Measurements from ENCODE around the gene FURIN.

DNA sequence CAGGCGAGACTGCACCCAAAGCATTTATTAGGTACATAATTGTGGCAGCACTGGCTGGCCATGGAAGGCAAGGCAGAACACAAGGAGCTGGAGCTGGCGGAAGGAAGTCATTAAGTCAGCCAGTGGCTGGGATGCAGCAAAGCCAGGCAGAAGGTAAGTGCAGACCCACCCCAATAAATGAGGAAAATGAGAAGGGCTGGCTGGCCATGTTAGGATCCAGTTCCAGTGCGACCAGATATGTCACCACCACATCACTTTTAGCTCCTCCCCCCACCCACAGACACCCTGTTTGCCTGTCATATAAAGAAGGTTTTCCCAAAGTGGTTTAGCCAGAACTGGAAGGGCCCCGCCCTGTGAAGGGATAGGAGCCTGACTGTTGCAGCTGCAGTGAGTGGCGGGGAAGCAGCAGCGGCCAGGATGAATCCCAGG lies at the start of gene FURIN:
- no peak for TF ChIP-seq BHLHE40 (IDR thresholded peaks at IDR 0.05; ENCODE audit: low read depth, low read length)
- no peak for TF ChIP-seq FOSL2 (IDR thresholded peaks at IDR 0.05)
- no peak for TF ChIP-seq FOSL2 (CRISPR knock-in tag; IDR thresholded peaks at IDR 0.05)
- no peak for TF ChIP-seq MAZ (IDR thresholded peaks at IDR 0.05; ENCODE audit: borderline replicate concordance, low read depth, low read length)
- TF ChIP-seq, protein P1, sequence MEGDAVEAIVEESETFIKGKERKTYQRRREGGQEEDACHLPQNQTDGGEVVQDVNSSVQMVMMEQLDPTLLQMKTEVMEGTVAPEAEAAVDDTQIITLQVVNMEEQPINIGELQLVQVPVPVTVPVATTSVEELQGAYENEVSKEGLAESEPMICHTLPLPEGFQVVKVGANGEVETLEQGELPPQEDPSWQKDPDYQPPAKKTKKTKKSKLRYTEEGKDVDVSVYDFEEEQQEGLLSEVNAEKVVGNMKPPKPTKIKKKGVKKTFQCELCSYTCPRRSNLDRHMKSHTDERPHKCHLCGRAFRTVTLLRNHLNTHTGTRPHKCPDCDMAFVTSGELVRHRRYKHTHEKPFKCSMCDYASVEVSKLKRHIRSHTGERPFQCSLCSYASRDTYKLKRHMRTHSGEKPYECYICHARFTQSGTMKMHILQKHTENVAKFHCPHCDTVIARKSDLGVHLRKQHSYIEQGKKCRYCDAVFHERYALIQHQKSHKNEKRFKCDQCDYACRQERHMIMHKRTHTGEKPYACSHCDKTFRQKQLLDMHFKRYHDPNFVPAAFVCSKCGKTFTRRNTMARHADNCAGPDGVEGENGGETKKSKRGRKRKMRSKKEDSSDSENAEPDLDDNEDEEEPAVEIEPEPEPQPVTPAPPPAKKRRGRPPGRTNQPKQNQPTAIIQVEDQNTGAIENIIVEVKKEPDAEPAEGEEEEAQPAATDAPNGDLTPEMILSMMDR (IDR thresholded peaks at IDR 0.05): no peak
- TF ChIP-seq SMC3 (IDR thresholded peaks at IDR 0.05): no peak
- no peak for TF ChIP-seq RFX5 (IDR thresholded peaks at IDR 0.05)
- no peak for TF ChIP-seq RAD21 (conservative IDR thresholded peaks at IDR 0.05 in 1 of 2, IDR thresholded peaks at IDR 0.05 in 1 of 2)
- TF ChIP-seq ZC3H11A (IDR thresholded peaks at IDR 0.05): no peak
- TF ChIP-seq MAX (IDR thresholded peaks at IDR 0.05): no peak
- TF ChIP-seq CEBPB (IDR thresholded peaks at IDR 0.05): no peak
